Measurements from ENCODE around the gene RBM47. TPM values are rescaled to one million over a fixed set of nuclear protein-coding genes. Genes with fewer than 3 reads are reported as not detected.
A peak's percentile ranks its signal among the peaks of the same experiment; 100 is the strongest.
"Not testable (repeated sequence)": the region's sequence is repeated elsewhere in the genome, so short reads cannot be mapped to it uniquely, and the experiment has no call there.

Gene RBM47
- total RNA-seq, 4 donors from 2014 or later: 182 to 423 (median 320) TPM

DNA sequence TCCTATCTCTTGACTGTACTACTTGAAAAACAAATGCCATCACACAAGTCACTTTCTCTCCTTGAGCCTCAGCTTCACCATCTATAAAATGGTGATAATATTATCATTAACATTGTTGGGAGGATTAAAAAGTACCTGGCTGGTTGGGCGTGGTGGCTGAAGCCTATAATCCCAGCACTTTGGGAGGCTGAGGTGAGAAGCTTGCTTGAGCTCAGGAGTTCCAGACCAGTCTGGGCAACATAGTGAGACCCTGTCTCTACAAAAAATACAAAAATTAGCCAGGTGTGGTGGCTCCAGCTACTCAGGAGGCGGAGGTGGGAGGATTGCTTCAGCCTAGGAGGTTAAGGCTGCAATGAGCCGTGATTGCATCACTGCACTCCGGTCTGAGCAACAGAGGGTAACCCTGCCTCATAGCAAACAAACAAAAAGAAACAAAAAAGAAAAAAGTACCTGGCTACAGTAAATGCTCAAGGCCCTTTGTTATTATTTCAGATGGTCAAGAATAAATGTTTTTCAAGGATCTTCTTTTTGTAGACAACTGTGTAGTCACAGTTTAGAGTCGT, 174.2 kb downstream of the RBM47 start:
- DNase-seq: no peak
- Histone ChIP-seq H3K4me3 (no peak overlapping the region), H3K4me1 (peaks cover 0 to 25% (median 0%) of the 10 kb centered on the region in 4 donors), H3K27ac (no peak overlapping the region), H3K9me3 (no peaks in the 10 kb centered on the region), H3K36me3 (peaks cover 0 to 5% (median 0%) of the 10 kb centered on the region in 3 donors), H3K27me3 (no peaks in the 10 kb centered on the region)
- TF ChIP-seq, protein P1, sequence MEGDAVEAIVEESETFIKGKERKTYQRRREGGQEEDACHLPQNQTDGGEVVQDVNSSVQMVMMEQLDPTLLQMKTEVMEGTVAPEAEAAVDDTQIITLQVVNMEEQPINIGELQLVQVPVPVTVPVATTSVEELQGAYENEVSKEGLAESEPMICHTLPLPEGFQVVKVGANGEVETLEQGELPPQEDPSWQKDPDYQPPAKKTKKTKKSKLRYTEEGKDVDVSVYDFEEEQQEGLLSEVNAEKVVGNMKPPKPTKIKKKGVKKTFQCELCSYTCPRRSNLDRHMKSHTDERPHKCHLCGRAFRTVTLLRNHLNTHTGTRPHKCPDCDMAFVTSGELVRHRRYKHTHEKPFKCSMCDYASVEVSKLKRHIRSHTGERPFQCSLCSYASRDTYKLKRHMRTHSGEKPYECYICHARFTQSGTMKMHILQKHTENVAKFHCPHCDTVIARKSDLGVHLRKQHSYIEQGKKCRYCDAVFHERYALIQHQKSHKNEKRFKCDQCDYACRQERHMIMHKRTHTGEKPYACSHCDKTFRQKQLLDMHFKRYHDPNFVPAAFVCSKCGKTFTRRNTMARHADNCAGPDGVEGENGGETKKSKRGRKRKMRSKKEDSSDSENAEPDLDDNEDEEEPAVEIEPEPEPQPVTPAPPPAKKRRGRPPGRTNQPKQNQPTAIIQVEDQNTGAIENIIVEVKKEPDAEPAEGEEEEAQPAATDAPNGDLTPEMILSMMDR (IDR thresholded peaks at IDR 0.05): no peak
- TF ChIP-seq POLR2A (IDR thresholded peaks at IDR 0.05): no peak

DNA sequence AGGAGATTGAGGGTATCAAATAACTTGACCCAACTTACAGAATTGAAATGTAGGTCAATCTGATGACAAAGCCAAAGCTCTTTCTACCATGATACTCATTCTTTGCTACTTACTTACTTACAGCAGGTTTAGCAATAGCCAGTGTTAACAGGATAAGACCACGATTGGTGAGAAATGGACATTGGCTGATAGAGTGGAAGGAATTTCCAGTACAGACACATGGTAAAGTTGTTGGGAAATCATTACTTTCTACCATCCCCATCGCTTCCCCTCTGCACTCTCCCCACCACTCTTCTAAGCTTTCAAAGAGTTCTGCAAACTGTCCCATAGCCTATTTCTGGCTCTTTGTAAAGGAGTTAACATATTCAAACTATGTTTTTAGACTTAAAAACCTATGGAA, 174.8 kb downstream of the RBM47 start:
- Histone ChIP-seq H3K4me1 (peaks cover 0 to 28% (median 0%) of the 10 kb centered on the region in 4 donors), H3K27me3 (no peaks in the 10 kb centered on the region), H3K4me3 (no peak overlapping the region), H3K27ac (no peak overlapping the region), H3K36me3 (peaks cover 0 to 11% (median 0%) of the 10 kb centered on the region in 3 donors), H3K9me3 (no peaks in the 10 kb centered on the region)
- DNase-seq: no peak
- TF ChIP-seq, protein P1 (IDR thresholded peaks at IDR 0.05): no peak
- no peak for TF ChIP-seq POLR2A (IDR thresholded peaks at IDR 0.05)

DNA sequence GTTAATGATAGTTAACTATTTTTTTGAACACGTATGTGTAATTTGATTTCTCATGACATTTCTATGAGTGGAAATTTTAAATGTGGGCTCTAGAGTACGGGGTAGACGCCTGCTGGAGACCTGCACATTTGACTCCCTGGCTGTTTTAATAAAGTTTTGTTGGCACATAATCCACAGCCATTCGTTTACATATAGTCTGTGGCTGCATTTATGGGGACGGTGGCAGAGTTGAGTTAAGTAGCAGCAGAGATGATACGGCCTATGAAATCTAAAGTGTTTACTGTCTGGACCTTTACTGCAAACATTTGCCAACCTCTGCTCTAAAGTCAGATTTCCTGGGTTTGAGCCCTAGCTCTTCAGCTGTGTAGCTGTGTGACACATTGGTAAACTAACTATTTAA, 175.8 kb downstream of the RBM47 start:
- peaks cover 0 to 16% (median 0%) of the 10 kb centered on the region in 3 donors for H3K36me3 ChIP-seq
- no peak for DNase-seq
- no peaks in the 10 kb centered on the region for H3K27me3 ChIP-seq
- no peak overlapping the region for H3K27ac ChIP-seq
- H3K9me3 ChIP-seq: no peaks in the 10 kb centered on the region
- no peak overlapping the region for H3K4me3 ChIP-seq
- peaks cover 0 to 33% (median 0%) of the 10 kb centered on the region in 4 donors for H3K4me1 ChIP-seq
- TF ChIP-seq POLR2A (IDR thresholded peaks at IDR 0.05): no peak
- TF ChIP-seq, protein P1 (IDR thresholded peaks at IDR 0.05): no peak

DNA sequence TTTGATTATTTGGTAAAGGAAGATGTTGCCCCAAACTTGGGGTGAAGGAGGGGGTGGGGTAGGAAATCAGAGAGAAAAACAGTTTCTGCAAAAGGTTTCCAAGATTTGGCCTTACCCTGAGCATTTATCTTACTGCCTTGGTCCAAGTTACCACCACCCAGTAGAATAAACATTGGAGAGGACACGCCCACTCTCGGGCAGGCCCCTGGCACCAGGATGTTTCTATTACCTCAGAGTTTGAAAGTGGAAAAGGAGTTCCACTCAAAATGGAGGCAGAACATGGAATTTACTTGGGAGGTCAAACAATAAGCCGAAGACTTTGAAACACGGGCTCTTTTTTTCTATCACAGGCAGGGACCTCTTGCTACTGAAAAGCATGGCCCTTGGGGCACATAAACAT, 180.8 kb downstream of the RBM47 start:
- Histone ChIP-seq H3K4me1 (peaks cover 0 to 59% (median 0%) of the 10 kb centered on the region in 4 donors), H3K4me3 (no peak overlapping the region), H3K36me3 (peaks cover 0 to 16% (median 0%) of the 10 kb centered on the region in 3 donors), H3K27me3 (no peaks in the 10 kb centered on the region), H3K27ac (peak overlapping the region in 1 of 4 donors; percentile 46), H3K9me3 (no peaks in the 10 kb centered on the region)
- TF ChIP-seq POLR2A (IDR thresholded peaks at IDR 0.05): no peak
- TF ChIP-seq, protein P1 (IDR thresholded peaks at IDR 0.05): no peak
- DNase-seq: peak in 2 of 3 donors; percentile 62 to 68

DNA sequence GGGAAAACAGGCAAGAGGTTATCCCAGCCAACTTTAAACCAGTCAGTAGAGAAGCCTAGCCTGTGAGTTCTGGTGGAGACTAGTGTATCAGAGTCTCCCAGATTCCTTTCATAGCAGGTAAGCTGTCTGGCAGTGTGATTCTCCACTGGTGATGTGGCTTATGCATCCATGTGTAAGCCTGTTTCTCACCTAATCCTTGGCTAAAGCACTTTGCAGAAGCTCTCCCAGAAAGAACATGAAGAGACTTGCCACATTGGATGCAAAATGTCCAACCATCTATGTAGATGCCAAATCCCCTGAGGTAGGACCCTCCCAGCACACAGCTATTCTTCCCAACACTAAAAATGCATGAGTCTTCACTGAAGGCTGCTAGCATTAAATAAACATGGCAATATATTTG, 182.8 kb downstream of the RBM47 start:
- H3K4me1 ChIP-seq: peaks cover 0 to 55% (median 0%) of the 10 kb centered on the region in 4 donors
- H3K27ac ChIP-seq: peak overlapping the region in 1 of 4 donors; percentile 19
- H3K9me3 ChIP-seq: no peaks in the 10 kb centered on the region
- no peak for DNase-seq
- TF ChIP-seq POLR2A (IDR thresholded peaks at IDR 0.05): no peak
- TF ChIP-seq, protein P1 (IDR thresholded peaks at IDR 0.05): no peak
- H3K36me3 ChIP-seq: peaks cover 0 to 16% (median 0%) of the 10 kb centered on the region in 3 donors
- no peak overlapping the region for H3K4me3 ChIP-seq
- no peaks in the 10 kb centered on the region for H3K27me3 ChIP-seq

DNA sequence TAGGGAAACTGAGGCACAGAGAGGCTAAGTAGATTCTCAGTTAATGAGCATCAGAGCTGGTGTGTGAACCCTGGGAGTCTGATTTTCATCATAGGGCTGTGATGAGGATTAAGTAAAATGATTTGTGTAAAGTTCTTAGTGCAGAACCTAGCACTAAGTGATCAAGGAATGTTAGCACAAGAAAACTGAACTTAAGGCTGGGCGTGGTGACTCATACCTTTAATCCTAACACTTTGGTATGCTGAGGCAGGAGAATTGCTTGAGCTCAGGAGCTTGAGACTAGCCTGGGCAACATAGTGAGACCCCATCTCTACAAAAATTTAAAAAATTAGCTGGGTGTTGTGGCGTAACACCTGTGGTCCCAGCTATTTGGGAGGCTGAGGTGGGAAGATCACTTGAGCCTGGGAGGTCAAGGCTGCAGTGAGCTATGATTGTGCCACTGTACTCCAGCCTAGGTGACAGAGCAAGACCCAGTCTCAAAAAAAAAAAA, 183.4 kb downstream of the RBM47 start:
- H3K4me3 ChIP-seq, H3K27me3 ChIP-seq, H3K9me3 ChIP-seq, H3K27ac ChIP-seq, DNase-seq: not testable (repeated sequence)
- H3K4me1 ChIP-seq: peaks cover 0 to 60% (median 0%) of the 10 kb centered on the region in 4 donors
- peaks cover 0 to 16% (median 0%) of the 10 kb centered on the region in 3 donors for H3K36me3 ChIP-seq

All from Peyer's patch (tissue), 4 donors.